Natural killer cell (primary cell): Measurements from ENCODE around the gene GJC2. TPM values are rescaled to one million over a fixed set of nuclear protein-coding genes. Genes with fewer than 3 reads are reported as not detected.

ENCODE experiments used
- ATAC-seq, 3 donors: fragments of 150-1000 bp in 2 of 3; fragments of 200-7000 bp in 1 of 3; cut with Tn5 transposase; 1 replicate in 1 of 3; 2 replicates in 2 of 3; pipeline ENCODE4 v1.10.0; 2021; ENCODE audit warnings: mild to moderate bottlenecking in 2 of 3, moderate library complexity in 2 of 3
- DNase-seq, 2 donors: peaks; one replicate each; pipeline versions ENCODE4 v3.0.0 to v3.0.0-alpha.2; 2013 to 2021; ENCODE audit warnings: mixed read lengths in 1 of 2
- H3K27ac ChIP-seq: one replicate; pipeline ENCODE4 v1.5.1; 2013; ENCODE audit warnings: mild to moderate bottlenecking, low read length
- H3K27me3 ChIP-seq: one replicate; pipeline ENCODE4 v1.6.1; 2013; ENCODE audit warnings: low read length; ENCODE audit not compliant: control insufficient read depth, insufficient read depth
- H3K36me3 ChIP-seq: one replicate; pipeline ENCODE4 v1.6.1; 2013; ENCODE audit warnings: low read length; ENCODE audit not compliant: control insufficient read depth, insufficient read depth
- H3K4me1 ChIP-seq: one replicate; pipeline ENCODE4 v1.6.1; 2013; ENCODE audit warnings: low read length; ENCODE audit not compliant: control insufficient read depth, insufficient read depth
- H3K4me3 ChIP-seq: one replicate; pipeline ENCODE4 v1.5.1; 2013; ENCODE audit warnings: low read length
- H3K9me3 ChIP-seq: one replicate; pipeline ENCODE4 v1.6.1; 2013; ENCODE audit warnings: low read length; ENCODE audit not compliant: control insufficient read depth, insufficient read depth
- H3K27ac Mint-ChIP-seq, 2 donors: one replicate each; pipeline ENCODE4 v1.8.0; 2022; ENCODE audit warnings: mild to moderate bottlenecking in 2 of 2, mixed read lengths in 2 of 2, moderate library complexity in 1 of 2
- H3K27me3 Mint-ChIP-seq, 2 donors: one replicate each; pipeline ENCODE4 v1.8.0; 2022; ENCODE audit warnings: low read depth in 2 of 2, mixed read lengths in 2 of 2
- H3K36me3 Mint-ChIP-seq: one replicate; pipeline ENCODE4 v1.8.0; 2022; ENCODE audit warnings: mixed read lengths
- H3K4me1 Mint-ChIP-seq, 2 donors: one replicate each; pipeline ENCODE4 v1.8.0; 2022; ENCODE audit warnings: mixed read lengths in 2 of 2
- H3K4me3 Mint-ChIP-seq: one replicate; pipeline ENCODE4 v1.8.0; 2022; ENCODE audit warnings: mild to moderate bottlenecking, moderate library complexity, mixed read lengths
- H3K9me3 Mint-ChIP-seq, 2 donors: one replicate each; pipeline ENCODE4 v1.8.0; 2022; ENCODE audit warnings: mixed read lengths in 2 of 2
- WGBS: methylation state at CpG from one replicate; pipeline ENCODE4 v1.1.7; 2013; ENCODE audit warnings: missing lambda C conversion rate; ENCODE audit not compliant: insufficient coverage; 5-methylcytosine and 5-hydroxymethylcytosine counted together
- intact Hi-C: fragments of 100-400 bp; cut with micrococcal nuclease; formaldehyde crosslinking; loops from one replicate; pipeline ENCODE4 v1.14.2; 2022
- total RNA-seq, 4 donors: library from RNA; stranded (reverse); fragments of 120-200 nt in 1 of 4; gene quantifications; one replicate each; pipeline versions ENCODE4 v1.2.3 to v1.2.4, GENCODE V29; 2013 to 2022
- TF ChIP-seq, protein P1 (sequence below): fragments of 200-600 bp; IDR thresholded peaks from one replicate; pipeline ENCODE4 v1.8.0; 2022; ENCODE audit warnings: antibody characterized with exemption

The GJC2 gene
- total RNA-seq, 3 donors from 2014 or later (not counting 1 experiment from before 2014, with no cell fraction given) = 1.0 to 2.2 (median 1.7) TPM

DNA sequence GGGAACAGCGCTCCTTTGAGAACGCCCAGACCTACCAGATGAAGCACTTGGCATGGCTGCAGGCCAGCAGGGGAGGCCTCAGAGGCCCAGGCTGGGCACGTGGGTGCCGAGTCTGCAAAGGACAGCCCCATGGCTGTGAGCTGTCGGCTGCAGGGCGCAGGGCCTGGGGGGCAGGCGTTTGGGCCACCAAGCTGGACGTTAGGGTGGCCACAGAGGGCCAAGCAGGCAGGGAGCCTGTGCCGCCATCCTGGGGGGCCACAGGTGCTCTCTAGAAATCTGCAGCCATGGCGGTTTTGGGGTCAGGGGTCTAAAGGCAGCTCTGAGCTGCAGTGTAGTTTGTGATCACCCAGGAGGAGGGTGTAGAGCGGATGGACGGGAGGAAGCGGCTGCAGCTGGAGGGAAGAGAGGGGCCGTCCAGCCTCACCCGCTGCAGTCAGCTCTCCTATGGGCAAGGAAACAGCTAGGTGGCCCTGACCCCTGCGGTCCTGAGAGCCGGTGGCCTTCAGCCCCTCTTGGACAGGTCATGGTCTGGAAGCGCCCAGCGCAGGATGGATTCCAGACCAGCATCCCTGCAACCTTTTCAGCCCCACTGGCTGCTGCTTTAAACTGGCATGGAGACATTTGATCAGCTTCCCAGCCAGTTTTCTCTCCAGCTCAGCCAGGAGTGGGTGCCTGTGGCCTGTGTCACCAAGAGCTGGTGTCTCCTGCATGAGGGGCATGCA, 26.9 kb downstream of the GJC2 start:
- DNase-seq (no peak), ATAC-seq (no peak)
- no peaks in the 10 kb centered on the region for H3K9me3 Mint-ChIP-seq
- Histone ChIP-seq H3K27me3 (no peaks in the 10 kb centered on the region), H3K27ac (no peak overlapping the region), H3K9me3 (peaks cover 2% of the 10 kb centered on the region), H3K4me1 (peaks cover 15% of the 10 kb centered on the region), H3K36me3 (peaks cover 2% of the 10 kb centered on the region), H3K4me3 (no peak overlapping the region)
- H3K27me3 Mint-ChIP-seq = no peaks in the 10 kb centered on the region
- TF ChIP-seq, protein P1, sequence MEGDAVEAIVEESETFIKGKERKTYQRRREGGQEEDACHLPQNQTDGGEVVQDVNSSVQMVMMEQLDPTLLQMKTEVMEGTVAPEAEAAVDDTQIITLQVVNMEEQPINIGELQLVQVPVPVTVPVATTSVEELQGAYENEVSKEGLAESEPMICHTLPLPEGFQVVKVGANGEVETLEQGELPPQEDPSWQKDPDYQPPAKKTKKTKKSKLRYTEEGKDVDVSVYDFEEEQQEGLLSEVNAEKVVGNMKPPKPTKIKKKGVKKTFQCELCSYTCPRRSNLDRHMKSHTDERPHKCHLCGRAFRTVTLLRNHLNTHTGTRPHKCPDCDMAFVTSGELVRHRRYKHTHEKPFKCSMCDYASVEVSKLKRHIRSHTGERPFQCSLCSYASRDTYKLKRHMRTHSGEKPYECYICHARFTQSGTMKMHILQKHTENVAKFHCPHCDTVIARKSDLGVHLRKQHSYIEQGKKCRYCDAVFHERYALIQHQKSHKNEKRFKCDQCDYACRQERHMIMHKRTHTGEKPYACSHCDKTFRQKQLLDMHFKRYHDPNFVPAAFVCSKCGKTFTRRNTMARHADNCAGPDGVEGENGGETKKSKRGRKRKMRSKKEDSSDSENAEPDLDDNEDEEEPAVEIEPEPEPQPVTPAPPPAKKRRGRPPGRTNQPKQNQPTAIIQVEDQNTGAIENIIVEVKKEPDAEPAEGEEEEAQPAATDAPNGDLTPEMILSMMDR = no peak
- H3K4me3 Mint-ChIP-seq = no peak overlapping the region
- H3K27ac Mint-ChIP-seq = no peak overlapping the region
- intact Hi-C loops = no loop called here
- no peaks in the 10 kb centered on the region for H3K36me3 Mint-ChIP-seq
- WGBS = 95% methylated on average over 19 of the region's 19 CpGs
- peaks cover 23 to 28% of the 10 kb centered on the region in 2 donors for H3K4me1 Mint-ChIP-seq

DNA sequence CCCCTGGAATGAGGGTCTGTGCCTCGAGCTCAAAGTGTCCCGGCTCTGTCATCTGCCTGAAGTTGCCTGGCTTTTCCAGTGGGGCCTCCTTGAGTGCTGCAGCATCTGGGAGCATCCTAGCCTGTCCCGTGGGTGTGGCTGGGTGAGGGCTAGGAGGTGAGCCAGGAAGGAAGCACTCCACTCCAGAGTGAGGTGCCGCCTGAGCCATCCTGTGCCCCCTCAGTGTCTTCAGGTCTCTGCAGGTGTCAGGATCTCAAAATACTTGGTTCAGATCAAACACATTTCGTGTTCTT, 27.4 kb downstream of the GJC2 start:
- no peak overlapping the region for H3K4me3 Mint-ChIP-seq
- no peak overlapping the region for H3K27ac ChIP-seq
- peaks cover 26 to 28% of the 10 kb centered on the region in 2 donors for H3K4me1 Mint-ChIP-seq
- no peaks in the 10 kb centered on the region for H3K36me3 Mint-ChIP-seq
- H3K36me3 ChIP-seq = peaks cover 2% of the 10 kb centered on the region
- no peaks in the 10 kb centered on the region for H3K9me3 Mint-ChIP-seq
- no peak overlapping the region for H3K4me3 ChIP-seq
- intact Hi-C loops = no loop called here
- DNase-seq (no peak), ATAC-seq (no peak)
- H3K4me1 ChIP-seq = peaks cover 19% of the 10 kb centered on the region
- no peaks in the 10 kb centered on the region for H3K27me3 Mint-ChIP-seq
- TF ChIP-seq, protein P1 = no peak
- peak overlapping the region in 1 of 2 donors; percentile 33 for H3K27ac Mint-ChIP-seq
- H3K27me3 ChIP-seq = no peaks in the 10 kb centered on the region
- 91% methylated on average over 5 of the region's 5 CpGs for WGBS
- peaks cover 2% of the 10 kb centered on the region for H3K9me3 ChIP-seq

DNA sequence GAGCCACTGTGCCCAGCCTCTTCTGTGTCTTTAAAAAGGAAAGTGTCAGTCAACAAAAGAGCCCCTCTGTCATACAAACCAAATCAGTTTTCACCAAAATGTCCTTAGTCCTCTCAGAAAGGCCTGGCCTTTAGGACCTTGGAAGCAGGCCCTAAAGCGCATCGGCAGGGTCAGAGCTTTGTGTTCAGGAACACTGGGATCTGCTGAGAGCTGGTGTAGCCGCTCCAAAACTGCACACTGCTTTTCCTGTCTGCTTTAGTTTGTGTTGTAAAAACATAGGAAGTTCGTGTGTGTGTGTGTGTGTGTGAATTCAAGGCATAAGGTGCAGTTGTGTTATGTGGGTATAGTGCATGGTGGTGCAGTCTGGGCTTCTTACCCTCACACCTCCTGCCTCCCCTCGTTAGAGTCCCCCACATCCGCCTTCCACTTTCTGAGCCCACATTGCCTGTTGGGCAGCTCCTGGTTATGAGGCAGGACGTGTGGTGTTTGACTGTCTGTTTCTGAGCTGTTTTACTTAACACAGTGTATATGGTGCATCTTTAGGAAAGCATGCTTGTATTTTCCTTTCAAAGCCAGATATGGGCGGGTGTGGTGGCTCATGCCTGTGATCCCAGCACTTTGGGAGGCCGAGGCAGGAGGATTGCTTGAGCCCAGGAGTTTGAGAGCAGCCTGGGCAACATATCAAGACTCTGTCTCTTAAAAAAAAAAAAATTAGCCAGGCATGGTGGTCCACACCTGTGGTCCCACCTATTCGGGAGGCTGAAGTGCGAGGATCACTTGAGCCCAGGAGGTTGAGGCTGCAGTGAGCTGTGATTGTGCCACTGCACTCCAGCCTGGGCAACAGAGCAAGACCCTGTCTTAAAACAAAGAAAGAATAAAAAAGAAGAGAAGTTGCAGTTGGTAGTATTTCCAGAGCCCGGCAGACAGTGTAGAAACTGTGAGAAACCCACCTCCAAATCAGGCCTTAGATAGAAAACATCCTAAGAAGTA, 28.3 kb downstream of the GJC2 start:
- 83% methylated on average over 11 of the region's 12 CpGs for WGBS
- H3K4me3 ChIP-seq = no peak overlapping the region
- Mint-ChIP-seq H3K36me3 (no peaks in the 10 kb centered on the region), H3K27me3 (no peaks in the 10 kb centered on the region), H3K27ac (peak overlapping the region; percentile 33 to 64), H3K4me3 (peak overlapping the region; percentile 38), H3K9me3 (no peaks in the 10 kb centered on the region), H3K4me1 (peaks cover 19 to 21% of the 10 kb centered on the region in 2 donors)
- H3K4me1 ChIP-seq = peaks cover 24% of the 10 kb centered on the region
- H3K27ac ChIP-seq = no peak overlapping the region
- H3K9me3 ChIP-seq = peaks cover 2% of the 10 kb centered on the region
- DNase-seq = no peak
- peak in 1 of 3 donors; percentile 42 for ATAC-seq
- intact Hi-C loops = no loop called here
- H3K36me3 ChIP-seq = peaks cover 2% of the 10 kb centered on the region
- H3K27me3 ChIP-seq = no peaks in the 10 kb centered on the region
- TF ChIP-seq, protein P1 = no peak
